ENCODE data around the gene ERP44. TPM values are rescaled to one million over a fixed set of nuclear protein-coding genes. Genes with fewer than 3 reads are reported as not detected.

The ERP44 gene
- polyA plus RNA-seq, 1 donor (not counting 4 experiments of a cell fraction or from before 2014, with no cell fraction given), result 17.6 TPM

GRCh38 chr9:100099722-100100042, 882 bp upstream of the ERP44 start:
- Histone ChIP-seq H2AFZ (ENCODE audit: control insufficient read depth, low read length) (peak overlapping the region; percentile 87), H3K4me3 (ENCODE audit: control insufficient read depth in 2 of 3, extremely low read depth in 1 of 3, insufficient read depth in 2 of 3, low read depth in 1 of 3, low read length in 3 of 3) (peak overlapping the region; percentile 96 to 100 (median 98)), H4K20me1 (ENCODE audit: control insufficient read depth, extremely low read depth, insufficient read depth, low read length) (no peaks in the 10 kb centered on the region), H3K79me2 (ENCODE audit: control insufficient read depth, insufficient read depth, low read length) (peaks cover 51% of the 10 kb centered on the region), H3K27ac (ENCODE audit: control insufficient read depth, insufficient read depth, low read length) (peak overlapping the region; percentile 87), H3K9me3 (ENCODE audit: control insufficient read depth, low read depth, low read length) (no peaks in the 10 kb centered on the region), H3K4me1 (ENCODE audit: control insufficient read depth, extremely low read depth, insufficient read depth, low read length) (peaks cover 18% of the 10 kb centered on the region), H3K9me1 (ENCODE audit: control insufficient read depth, extremely low read depth, insufficient read depth, low read length) (no peaks in the 10 kb centered on the region), H3K9ac (ENCODE audit: control insufficient read depth, extremely low read depth, insufficient read depth, low read length) (peak overlapping the region; percentile 97), H3K36me3 (ENCODE audit: control insufficient read depth in 2 of 2, extremely low read depth in 1 of 2, insufficient read depth in 2 of 2, low read length in 2 of 2) (peaks cover 6 to 18% of the 10 kb centered on the region in 2 experiments), H3K4me2 (ENCODE audit: control insufficient read depth, extremely low read depth, insufficient read depth, low read depth, low read length) (peak overlapping the region; percentile 92), H3K27me3 (ENCODE audit: control insufficient read depth, extremely low read depth, insufficient read depth, low read length) (no peaks in the 10 kb centered on the region)
- TF ChIP-seq EZH2 (IDR thresholded peaks at IDR 0.05; ENCODE audit: low read length) (no peak), CTCF (optimal IDR thresholded peaks at IDR 0.05 in 1 of 3, IDR thresholded peaks at IDR 0.05 in 1 of 3, conservative IDR thresholded peaks at IDR 0.05 in 1 of 3; ENCODE audit: extremely low read depth in 1 of 3, insufficient read depth in 2 of 3, low read length in 3 of 3) (no peak)
- no peak for FAIRE-seq
- dilution Hi-C loops (cut with MboI; ENCODE audit: extremely low pct_ligation_motif_present, low sequenced_read_pairs), result no loop called here
- DNase-seq (ENCODE audit: low read depth, low spot score), result no peak

GRCh38 chr9:100098046-100098886, 534 bp downstream of the ERP44 start:
- peak; percentile 85 for FAIRE-seq
- Histone ChIP-seq H3K36me3 (ENCODE audit: control insufficient read depth in 2 of 2, extremely low read depth in 1 of 2, insufficient read depth in 2 of 2, low read length in 2 of 2) (peaks cover 6 to 13% of the 10 kb centered on the region in 2 experiments), H3K27ac (ENCODE audit: control insufficient read depth, insufficient read depth, low read length) (peak overlapping the region; percentile 87), H3K4me1 (ENCODE audit: control insufficient read depth, extremely low read depth, insufficient read depth, low read length) (peaks cover 12% of the 10 kb centered on the region), H3K9me3 (ENCODE audit: control insufficient read depth, low read depth, low read length) (no peaks in the 10 kb centered on the region), H2AFZ (ENCODE audit: control insufficient read depth, low read length) (peak overlapping the region; percentile 99), H4K20me1 (ENCODE audit: control insufficient read depth, extremely low read depth, insufficient read depth, low read length) (peaks cover 5% of the 10 kb centered on the region), H3K79me2 (ENCODE audit: control insufficient read depth, insufficient read depth, low read length) (peaks cover 64% of the 10 kb centered on the region), H3K9ac (ENCODE audit: control insufficient read depth, extremely low read depth, insufficient read depth, low read length) (peak overlapping the region; percentile 97), H3K9me1 (ENCODE audit: control insufficient read depth, extremely low read depth, insufficient read depth, low read length) (no peaks in the 10 kb centered on the region), H3K4me3 (ENCODE audit: control insufficient read depth in 2 of 3, extremely low read depth in 1 of 3, insufficient read depth in 2 of 3, low read depth in 1 of 3, low read length in 3 of 3) (peak overlapping the region; percentile 96 to 100 (median 98)), H3K4me2 (ENCODE audit: control insufficient read depth, extremely low read depth, insufficient read depth, low read depth, low read length) (peak overlapping the region; percentile 83), H3K27me3 (ENCODE audit: control insufficient read depth, extremely low read depth, insufficient read depth, low read length) (no peaks in the 10 kb centered on the region)
- DNase-seq (ENCODE audit: low read depth, low spot score), result no peak
- dilution Hi-C loops (cut with MboI; ENCODE audit: extremely low pct_ligation_motif_present, low sequenced_read_pairs), result no loop called here
- no peak for TF ChIP-seq EZH2 (IDR thresholded peaks at IDR 0.05; ENCODE audit: low read length)
- TF ChIP-seq CTCF (optimal IDR thresholded peaks at IDR 0.05 in 1 of 3, IDR thresholded peaks at IDR 0.05 in 1 of 3, conservative IDR thresholded peaks at IDR 0.05 in 1 of 3; ENCODE audit: extremely low read depth in 1 of 3, insufficient read depth in 2 of 3, low read length in 3 of 3), result no peak
